ENCODE measurements around the gene IFITM10. TPM values are rescaled to one million over a fixed set of nuclear protein-coding genes. Genes with fewer than 3 reads are reported as not detected.

IFITM10 gene
- polyA plus RNA-seq, 1 of the 3 experiments (the other 2 are of a cell fraction): 0.21 TPM

DNA sequence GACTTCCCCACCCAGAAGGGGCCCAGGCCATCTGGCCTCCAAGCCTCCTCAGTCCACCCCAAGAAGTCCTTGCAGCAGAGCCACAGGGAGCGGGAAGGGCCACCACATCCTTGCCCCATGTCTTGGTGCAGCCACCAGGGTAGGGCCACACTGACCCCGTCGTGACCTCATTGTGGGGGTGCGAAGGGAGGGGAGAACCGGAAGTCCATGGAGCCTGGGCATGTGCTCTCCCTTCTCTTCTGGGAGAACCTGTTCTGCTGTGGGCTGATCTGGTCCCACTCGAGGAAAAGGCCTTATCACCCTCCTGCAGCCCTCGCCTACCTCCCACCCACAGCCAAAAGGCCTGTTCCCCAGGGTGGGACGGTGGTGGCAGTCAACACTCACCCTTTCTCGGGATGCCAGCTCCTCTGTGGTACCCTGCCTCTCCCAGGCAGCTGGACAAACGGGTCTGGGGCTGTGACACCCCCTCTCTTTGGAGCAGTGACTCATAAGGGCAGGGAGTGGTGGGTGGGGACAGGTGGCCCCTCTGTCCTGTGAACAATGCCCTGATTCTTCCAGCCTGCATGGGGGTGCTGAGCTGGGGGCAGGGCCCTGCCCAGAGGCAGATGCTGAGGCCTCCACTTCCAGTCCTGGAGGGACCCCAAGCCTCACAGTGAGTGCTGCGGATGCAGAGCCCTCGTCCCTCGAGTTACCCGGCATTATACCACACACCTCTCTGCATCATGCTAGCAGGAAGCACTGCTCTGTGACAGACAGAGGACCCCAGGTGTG lies 27.9 kb upstream of the IFITM10 start:
- Histone ChIP-seq H3F3A (replicated peaks; ENCODE audit: insufficient read depth) (no peaks in the 10 kb centered on the region), H3K36me3 (replicated peaks in 1 of 2; ENCODE audit: control insufficient read depth in 1 of 2, insufficient read depth in 2 of 2, low read length in 1 of 2) (no peaks in the 10 kb centered on the region), H3K79me2 (ENCODE audit: insufficient read depth) (no peaks in the 10 kb centered on the region), H3K4me1 (ENCODE audit: control insufficient read depth in 1 of 2, insufficient read depth in 2 of 2, low read depth in 1 of 2, low read length in 1 of 2) (peaks cover 0 to 8% of the 10 kb centered on the region in 2 experiments; a peak in 2 of 4 replicates), H3K4me2 (no peak overlapping the region), H4K20me1 (ENCODE audit: insufficient read depth) (no peaks in the 10 kb centered on the region), H3K9me2 (no peaks in the 10 kb centered on the region), H3K27me3 (ENCODE audit: insufficient read depth) (no peaks in the 10 kb centered on the region), H3K9ac (no peak overlapping the region), H3K9me3 (no peaks in the 10 kb centered on the region), H2AFZ (ENCODE audit: low read depth) (no peak overlapping the region), H3K4me3 (ENCODE audit: low read depth in 2 of 2, low read length in 1 of 2) (no peak overlapping the region), H3K27ac (ENCODE audit: low read depth in 2 of 2, low read length in 1 of 2) (no peak overlapping the region)
- peak; percentile 16 for DNase-seq
- TF ChIP-seq EP300 (IDR thresholded peaks at IDR 0.05; ENCODE audit: borderline replicate concordance in 1 of 2, low read depth in 1 of 2, low read length in 1 of 2): no peak
- no peak for TF ChIP-seq POLR2AphosphoS5 (IDR thresholded peaks at IDR 0.05; ENCODE audit: low read depth, low read length)
- TF ChIP-seq, protein P1, sequence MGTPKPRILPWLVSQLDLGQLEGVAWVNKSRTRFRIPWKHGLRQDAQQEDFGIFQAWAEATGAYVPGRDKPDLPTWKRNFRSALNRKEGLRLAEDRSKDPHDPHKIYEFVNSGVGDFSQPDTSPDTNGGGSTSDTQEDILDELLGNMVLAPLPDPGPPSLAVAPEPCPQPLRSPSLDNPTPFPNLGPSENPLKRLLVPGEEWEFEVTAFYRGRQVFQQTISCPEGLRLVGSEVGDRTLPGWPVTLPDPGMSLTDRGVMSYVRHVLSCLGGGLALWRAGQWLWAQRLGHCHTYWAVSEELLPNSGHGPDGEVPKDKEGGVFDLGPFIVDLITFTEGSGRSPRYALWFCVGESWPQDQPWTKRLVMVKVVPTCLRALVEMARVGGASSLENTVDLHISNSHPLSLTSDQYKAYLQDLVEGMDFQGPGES (IDR thresholded peaks at IDR 0.05; ENCODE audit: low read depth, low read length): no peak
- TF ChIP-seq RAD21 (IDR thresholded peaks at IDR 0.05; ENCODE audit: low read length): no peak
- TF ChIP-seq, protein P2, sequence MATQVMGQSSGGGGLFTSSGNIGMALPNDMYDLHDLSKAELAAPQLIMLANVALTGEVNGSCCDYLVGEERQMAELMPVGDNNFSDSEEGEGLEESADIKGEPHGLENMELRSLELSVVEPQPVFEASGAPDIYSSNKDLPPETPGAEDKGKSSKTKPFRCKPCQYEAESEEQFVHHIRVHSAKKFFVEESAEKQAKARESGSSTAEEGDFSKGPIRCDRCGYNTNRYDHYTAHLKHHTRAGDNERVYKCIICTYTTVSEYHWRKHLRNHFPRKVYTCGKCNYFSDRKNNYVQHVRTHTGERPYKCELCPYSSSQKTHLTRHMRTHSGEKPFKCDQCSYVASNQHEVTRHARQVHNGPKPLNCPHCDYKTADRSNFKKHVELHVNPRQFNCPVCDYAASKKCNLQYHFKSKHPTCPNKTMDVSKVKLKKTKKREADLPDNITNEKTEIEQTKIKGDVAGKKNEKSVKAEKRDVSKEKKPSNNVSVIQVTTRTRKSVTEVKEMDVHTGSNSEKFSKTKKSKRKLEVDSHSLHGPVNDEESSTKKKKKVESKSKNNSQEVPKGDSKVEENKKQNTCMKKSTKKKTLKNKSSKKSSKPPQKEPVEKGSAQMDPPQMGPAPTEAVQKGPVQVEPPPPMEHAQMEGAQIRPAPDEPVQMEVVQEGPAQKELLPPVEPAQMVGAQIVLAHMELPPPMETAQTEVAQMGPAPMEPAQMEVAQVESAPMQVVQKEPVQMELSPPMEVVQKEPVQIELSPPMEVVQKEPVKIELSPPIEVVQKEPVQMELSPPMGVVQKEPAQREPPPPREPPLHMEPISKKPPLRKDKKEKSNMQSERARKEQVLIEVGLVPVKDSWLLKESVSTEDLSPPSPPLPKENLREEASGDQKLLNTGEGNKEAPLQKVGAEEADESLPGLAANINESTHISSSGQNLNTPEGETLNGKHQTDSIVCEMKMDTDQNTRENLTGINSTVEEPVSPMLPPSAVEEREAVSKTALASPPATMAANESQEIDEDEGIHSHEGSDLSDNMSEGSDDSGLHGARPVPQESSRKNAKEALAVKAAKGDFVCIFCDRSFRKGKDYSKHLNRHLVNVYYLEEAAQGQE (IDR thresholded peaks at IDR 0.05; ENCODE audit: low read depth, low read length): no peak
- TF ChIP-seq JUND (IDR thresholded peaks at IDR 0.05): no peak
- TF ChIP-seq PBX3 (IDR thresholded peaks at IDR 0.05): no peak
- no peak for TF ChIP-seq TAF1 (IDR thresholded peaks at IDR 0.05; ENCODE audit: borderline replicate concordance, low read depth, low read length)
- TF ChIP-seq TCF12 (IDR thresholded peaks at IDR 0.05): no peak
- no peak for TF ChIP-seq YY1 (IDR thresholded peaks at IDR 0.05; ENCODE audit: low read depth)
- TF ChIP-seq ELF1 (IDR thresholded peaks at IDR 0.05): no peak
- WGBS (ENCODE audit: low lambda C conversion rate): 23% methylated on average over 3 of the region's 14 CpGs
- ChIA-PET POLR2A (interaction anchor here (1.3 kb wide), 1 partner anchor 14 kb away, joined by 4 read pairs; the partner anchor contains the start of gene CTSD), CTCF (interaction anchor here (1.0 to 1.4 kb wide), 2 partner anchors 84 to 85 kb away, joined by 4 to 5 read pairs; no protein-coding TSS in a partner anchor)

Measured in SK-N-SH (cell line).